CD4-positive, alpha-beta T cell (primary cell): ENCODE results near the gene ERGIC3. TPM values are rescaled to one million over a fixed set of nuclear protein-coding genes. Genes with fewer than 3 reads are reported as not detected.

Source experiments
- ATAC-seq: fragments of 200-7000 bp; cut with Tn5 transposase; one replicate; pipeline ENCODE4 v1.10.0; 2022; ENCODE audit warnings: mild to moderate bottlenecking; ENCODE audit not compliant: poor library complexity
- CTCF ChIA-PET: fragments of 350-600 bp; sonication (Branson Sonifier 250); formaldehyde crosslinking; loops from one replicate; lab custom pipeline; 2021; ENCODE audit warnings: antibody characterized with exemption, inconsistent platforms; lab: Charles Lee
- POLR2A ChIA-PET: fragments of 350-600 bp; sonication (Branson Sonifier 250); formaldehyde crosslinking; loops from one replicate; lab custom pipeline; 2021; ENCODE audit warnings: antibody characterized with exemption, inconsistent platforms; lab: Charles Lee
- DNase-seq, 14 experiments: peaks; one replicate each; pipeline ENCODE4 v3.0.0-alpha.2; 2013 to 2020; ENCODE audit warnings: mixed read lengths in 2 of 14
- H3K27ac ChIP-seq, 2 donors: one replicate each; pipeline versions ENCODE4 v1.5.1 to v1.7.0; 2013; ENCODE audit warnings: low read length in 2 of 2, low read depth in 1 of 2, mild to moderate bottlenecking in 1 of 2
- H3K27me3 ChIP-seq, 2 experiments: 1 replicate in 1 of 2; 2 replicates in 1 of 2; pipeline versions ENCODE4 v1.6.1 to v1.7.0; 2013; ENCODE audit warnings: low read length in 2 of 2, control low read depth in 1 of 2, mild to moderate bottlenecking in 1 of 2, moderate library complexity in 1 of 2; ENCODE audit not compliant: insufficient read depth in 2 of 2, control insufficient read depth in 1 of 2
- H3K36me3 ChIP-seq: one replicate; pipeline ENCODE4 v1.6.1; 2013; ENCODE audit warnings: low read length, control low read depth; ENCODE audit not compliant: insufficient read depth
- H3K4me1 ChIP-seq: one replicate; pipeline ENCODE4 v1.6.1; 2013; ENCODE audit warnings: low read length, control low read depth; ENCODE audit not compliant: insufficient read depth
- H3K4me3 ChIP-seq: one replicate; pipeline ENCODE4 v1.5.1; 2013; ENCODE audit warnings: mild to moderate bottlenecking, low read length, moderate library complexity
- H3K9me3 ChIP-seq, 2 experiments: 1 replicate in 1 of 2; 2 replicates in 1 of 2; pipeline versions ENCODE4 v1.6.1 to v1.7.0; 2013; ENCODE audit warnings: low read length in 2 of 2, mild to moderate bottlenecking in 2 of 2, control low read depth in 1 of 2, moderate library complexity in 1 of 2; ENCODE audit not compliant: control insufficient read depth in 1 of 2, insufficient read depth in 1 of 2
- H3K27ac Mint-ChIP-seq: one replicate; pipeline ENCODE4 v1.8.0; 2020; ENCODE audit warnings: mixed read lengths
- H3K27me3 Mint-ChIP-seq: one replicate; pipeline ENCODE4 v1.8.0; 2021; ENCODE audit warnings: mixed read lengths
- H3K36me3 Mint-ChIP-seq: one replicate; pipeline ENCODE4 v1.8.0; 2021; ENCODE audit warnings: low read depth, mixed read lengths
- H3K4me1 Mint-ChIP-seq: one replicate; pipeline ENCODE4 v1.8.0; 2021; ENCODE audit warnings: low read depth, mixed read lengths
- H3K4me3 Mint-ChIP-seq: one replicate; pipeline ENCODE4 v1.8.0; 2020; ENCODE audit warnings: mild to moderate bottlenecking, mixed read lengths
- H3K9me3 Mint-ChIP-seq: one replicate; pipeline ENCODE4 v1.8.0; 2020; ENCODE audit warnings: mixed read lengths
- CTCF ChIP-seq: fragments of 200-600 bp; IDR thresholded peaks from one replicate; pipeline ENCODE4 v1.8.0; 2022; ENCODE audit warnings: antibody characterized with exemption, mild to moderate bottlenecking
- intact Hi-C, 2 experiments: fragments of 100-400 bp; cut with DNase I in 1 of 2; cut with micrococcal nuclease in 1 of 2; formaldehyde crosslinking; loops; one replicate each; pipeline versions ENCODE4 v1.15.1 to v1.9.0; 2023 to 2025; cut with DNase I, micrococcal nuclease
- total RNA-seq, 174 experiments: library from RNA in 2 of 174; stranded (reverse) in 2 of 174; gene quantifications; one replicate each; pipeline ENCODE4 v1.2.3 and lab custom pipeline; 2021 to 2026

ERGIC3 gene
- total RNA-seq, 2 experiments from 2014 or later: 144 to 146 TPM

- DNase-seq (no peak), ATAC-seq (no peak)
- CTCF ChIA-PET: no interaction called here
- H3K27me3 ChIP-seq: no peaks in the 10 kb centered on the region
- intact Hi-C loops: no loop called here
- peaks cover 94% of the 10 kb centered on the region for H3K36me3 ChIP-seq
- peaks cover 26% of the 10 kb centered on the region for H3K4me1 Mint-ChIP-seq
- peaks cover 94% of the 10 kb centered on the region for H3K36me3 Mint-ChIP-seq
- no peaks in the 10 kb centered on the region for H3K9me3 ChIP-seq
- no peak for TF ChIP-seq CTCF
- H3K9me3 Mint-ChIP-seq: no peaks in the 10 kb centered on the region
- H3K4me1 ChIP-seq: peaks cover 16% of the 10 kb centered on the region
- peak overlapping the region; percentile 39 for H3K27ac Mint-ChIP-seq
- H3K27ac ChIP-seq: no peak overlapping the region
- no peak overlapping the region for H3K4me3 ChIP-seq
- no peak overlapping the region for H3K4me3 Mint-ChIP-seq
- POLR2A ChIA-PET: interaction anchor here (1.3 kb wide), 2 partner anchors 14 to 46 kb away, joined by 3 read pairs; no protein-coding TSS in a partner anchor
- H3K27me3 Mint-ChIP-seq: no peaks in the 10 kb centered on the region
These were observed 39.5 kb upstream of the ERGIC3 start for GRCh38 chr20:35502352-35502751.

DNA sequence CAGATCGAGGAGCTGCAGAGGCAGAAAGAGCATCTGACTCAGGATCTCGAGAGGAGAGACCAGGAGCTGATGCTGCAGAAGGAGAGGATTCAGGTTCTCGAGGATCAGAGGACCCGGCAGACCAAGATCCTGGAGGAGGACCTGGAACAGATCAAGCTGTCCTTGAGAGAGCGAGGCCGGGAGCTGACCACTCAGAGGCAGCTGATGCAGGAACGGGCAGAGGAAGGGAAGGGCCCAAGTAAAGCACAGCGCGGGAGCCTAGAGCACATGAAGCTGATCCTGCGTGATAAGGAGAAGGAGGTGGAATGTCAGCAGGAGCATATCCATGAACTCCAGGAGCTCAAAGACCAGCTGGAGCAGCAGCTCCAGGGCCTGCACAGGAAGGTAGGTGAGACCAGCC lies 38.6 kb upstream of the ERGIC3 start:
- TF ChIP-seq CTCF: no peak
- H3K9me3 Mint-ChIP-seq: no peaks in the 10 kb centered on the region
- H3K4me3 ChIP-seq: no peak overlapping the region
- no peaks in the 10 kb centered on the region for H3K9me3 ChIP-seq
- H3K27me3 Mint-ChIP-seq: no peaks in the 10 kb centered on the region
- ChIA-PET POLR2A (interaction anchor here (1.1 to 1.3 kb wide), 2 partner anchors 13 to 46 kb away, joined by 3 read pairs; no protein-coding TSS in a partner anchor), CTCF (no interaction called here)
- peaks cover 94% of the 10 kb centered on the region for H3K36me3 ChIP-seq
- intact Hi-C loops: no loop called here
- H3K4me1 Mint-ChIP-seq: peaks cover 26% of the 10 kb centered on the region
- no peak overlapping the region for H3K27ac ChIP-seq
- peaks cover 16% of the 10 kb centered on the region for H3K4me1 ChIP-seq
- ATAC-seq: no peak
- no peak for DNase-seq
- H3K27ac Mint-ChIP-seq: no peak overlapping the region
- no peak overlapping the region for H3K4me3 Mint-ChIP-seq
- peaks cover 94% of the 10 kb centered on the region for H3K36me3 Mint-ChIP-seq
- H3K27me3 ChIP-seq: no peaks in the 10 kb centered on the region

GRCh38 chr20:35503841-35504561 lies 37.9 kb upstream of the ERGIC3 start:
- Histone ChIP-seq H3K4me1 (peaks cover 16% of the 10 kb centered on the region), H3K4me3 (no peak overlapping the region), H3K9me3 (no peaks in the 10 kb centered on the region), H3K27ac (no peak overlapping the region), H3K36me3 (peaks cover 94% of the 10 kb centered on the region), H3K27me3 (no peaks in the 10 kb centered on the region)
- H3K9me3 Mint-ChIP-seq: no peaks in the 10 kb centered on the region
- ATAC-seq: no peak
- H3K4me1 Mint-ChIP-seq: peaks cover 26% of the 10 kb centered on the region
- no peak for TF ChIP-seq CTCF
- ChIA-PET POLR2A (interaction anchor here (1.1 to 1.3 kb wide), 2 partner anchors 12 to 47 kb away, joined by 3 read pairs; no protein-coding TSS in a partner anchor), CTCF (no interaction called here)
- intact Hi-C loops: no loop called here
- peaks cover 98% of the 10 kb centered on the region for H3K36me3 Mint-ChIP-seq
- no peaks in the 10 kb centered on the region for H3K27me3 Mint-ChIP-seq
- peak overlapping the region; percentile 56 for H3K27ac Mint-ChIP-seq
- H3K4me3 Mint-ChIP-seq: no peak overlapping the region
- DNase-seq: no peak
